Measurements from ENCODE around the gene HLCS.

- TF ChIP-seq REST (tag by site-specific recombination; IDR thresholded peaks at IDR 0.05) (no peak), GLIS1 (tag by site-specific recombination; IDR thresholded peaks at IDR 0.05) (no peak), KLF16 (tag by site-specific recombination; IDR thresholded peaks at IDR 0.05) (no peak), ZNF391 (tag by site-specific recombination; IDR thresholded peaks at IDR 0.05; ENCODE audit: borderline replicate concordance, low read depth) (no peak), ZNF624 (tag by site-specific recombination; IDR thresholded peaks at IDR 0.05) (no peak)
- TF ChIP-seq, protein P1, sequence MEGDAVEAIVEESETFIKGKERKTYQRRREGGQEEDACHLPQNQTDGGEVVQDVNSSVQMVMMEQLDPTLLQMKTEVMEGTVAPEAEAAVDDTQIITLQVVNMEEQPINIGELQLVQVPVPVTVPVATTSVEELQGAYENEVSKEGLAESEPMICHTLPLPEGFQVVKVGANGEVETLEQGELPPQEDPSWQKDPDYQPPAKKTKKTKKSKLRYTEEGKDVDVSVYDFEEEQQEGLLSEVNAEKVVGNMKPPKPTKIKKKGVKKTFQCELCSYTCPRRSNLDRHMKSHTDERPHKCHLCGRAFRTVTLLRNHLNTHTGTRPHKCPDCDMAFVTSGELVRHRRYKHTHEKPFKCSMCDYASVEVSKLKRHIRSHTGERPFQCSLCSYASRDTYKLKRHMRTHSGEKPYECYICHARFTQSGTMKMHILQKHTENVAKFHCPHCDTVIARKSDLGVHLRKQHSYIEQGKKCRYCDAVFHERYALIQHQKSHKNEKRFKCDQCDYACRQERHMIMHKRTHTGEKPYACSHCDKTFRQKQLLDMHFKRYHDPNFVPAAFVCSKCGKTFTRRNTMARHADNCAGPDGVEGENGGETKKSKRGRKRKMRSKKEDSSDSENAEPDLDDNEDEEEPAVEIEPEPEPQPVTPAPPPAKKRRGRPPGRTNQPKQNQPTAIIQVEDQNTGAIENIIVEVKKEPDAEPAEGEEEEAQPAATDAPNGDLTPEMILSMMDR (tag by site-specific recombination; IDR thresholded peaks at IDR 0.05) = no peak
- TF ChIP-seq, protein P2, sequence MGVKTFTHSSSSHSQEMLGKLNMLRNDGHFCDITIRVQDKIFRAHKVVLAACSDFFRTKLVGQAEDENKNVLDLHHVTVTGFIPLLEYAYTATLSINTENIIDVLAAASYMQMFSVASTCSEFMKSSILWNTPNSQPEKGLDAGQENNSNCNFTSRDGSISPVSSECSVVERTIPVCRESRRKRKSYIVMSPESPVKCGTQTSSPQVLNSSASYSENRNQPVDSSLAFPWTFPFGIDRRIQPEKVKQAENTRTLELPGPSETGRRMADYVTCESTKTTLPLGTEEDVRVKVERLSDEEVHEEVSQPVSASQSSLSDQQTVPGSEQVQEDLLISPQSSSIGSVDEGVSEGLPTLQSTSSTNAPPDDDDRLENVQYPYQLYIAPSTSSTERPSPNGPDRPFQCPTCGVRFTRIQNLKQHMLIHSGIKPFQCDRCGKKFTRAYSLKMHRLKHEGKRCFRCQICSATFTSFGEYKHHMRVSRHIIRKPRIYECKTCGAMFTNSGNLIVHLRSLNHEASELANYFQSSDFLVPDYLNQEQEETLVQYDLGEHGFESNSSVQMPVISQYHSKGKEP (tag by site-specific recombination; IDR thresholded peaks at IDR 0.05) = no peak
Observed at GRCh38 chr21:36724660-36725059, 241.8 kb downstream of the HLCS start.
